ENCODE measurements around the gene AOC2.
A peak's percentile ranks its signal among the peaks of the same experiment; 100 is the strongest.

AOC2 gene

GRCh38 chr17:42844271-42844670 is at the start of gene AOC2:
Gene AOC2 (plus strand): TSS chr17:42844580. CDS start chr17:42844627, 47 bp downstream.
- no peak within 1 kb of the TSS for H3K4me3 ChIP-seq (ENCODE audit: control insufficient read depth, low read depth, low read length)
- no peak for TF ChIP-seq CTCF (IDR thresholded peaks at IDR 0.05; ENCODE audit: control insufficient read depth, insufficient read depth, low read depth, low read length, missing control alignments)
- DNase-seq (ENCODE audit: low read depth), result no peak

- no peak overlapping the region for H3K4me3 ChIP-seq (ENCODE audit: control insufficient read depth, low read depth, low read length)
- no peak for DNase-seq (ENCODE audit: low read depth)
- TF ChIP-seq CTCF (IDR thresholded peaks at IDR 0.05; ENCODE audit: control insufficient read depth, insufficient read depth, low read depth, low read length, missing control alignments), result no peak
These were observed 49.3 kb upstream of the AOC2 start for GRCh38 chr17:42795061-42795460.

- TF ChIP-seq CTCF (IDR thresholded peaks at IDR 0.05; ENCODE audit: control insufficient read depth, insufficient read depth, low read depth, low read length, missing control alignments), result no peak
- no peak for DNase-seq (ENCODE audit: low read depth)
- H3K4me3 ChIP-seq (ENCODE audit: control insufficient read depth, low read depth, low read length), result no peak overlapping the region
These were observed 48.9 kb upstream of the AOC2 start for GRCh38 chr17:42795465-42795864.

- H3K4me3 ChIP-seq (ENCODE audit: control insufficient read depth, low read depth, low read length), result no peak overlapping the region
- no peak for DNase-seq (ENCODE audit: low read depth)
- TF ChIP-seq CTCF (IDR thresholded peaks at IDR 0.05; ENCODE audit: control insufficient read depth, insufficient read depth, low read depth, low read length, missing control alignments), result no peak
These were observed 48.2 kb upstream of the AOC2 start for GRCh38 chr17:42796066-42796758.

GRCh38 chr17:42797067-42798007 is 47.0 kb upstream of the AOC2 start:
- H3K4me3 ChIP-seq (ENCODE audit: control insufficient read depth, low read depth, low read length), result peak overlapping the region; percentile 81
- TF ChIP-seq CTCF (IDR thresholded peaks at IDR 0.05; ENCODE audit: control insufficient read depth, insufficient read depth, low read depth, low read length, missing control alignments), result no peak
- DNase-seq (ENCODE audit: low read depth), result no peak

GRCh38 chr17:42798011-42798382 is 46.4 kb upstream of the AOC2 start:
- DNase-seq (ENCODE audit: low read depth), result no peak
- TF ChIP-seq CTCF (IDR thresholded peaks at IDR 0.05; ENCODE audit: control insufficient read depth, insufficient read depth, low read depth, low read length, missing control alignments), result no peak
- H3K4me3 ChIP-seq (ENCODE audit: control insufficient read depth, low read depth, low read length), result peak overlapping the region; percentile 81
